SK-N-SH treated with all-trans-retinoic acid at 6 μM for 48 hours (cell line): ENCODE data around the gene DUS2.

Source experiments
- ATAC-seq: fragments of 200-7000 bp; cut with Tn5 transposase; 3 replicates; pipeline ENCODE4 v1.9.1; 2020; ENCODE audit warnings: mild to moderate bottlenecking, moderate library complexity
- ARNTL ChIP-seq: fragments of 450-650 bp; formaldehyde crosslinking; IDR thresholded peaks from 2 replicates; pipeline ENCODE4 v1.5.0; 2020; ENCODE audit warnings: low read depth, mild to moderate bottlenecking, moderate library complexity, borderline replicate concordance
- BACH2 ChIP-seq: fragments of 250-450 bp; sonication (Bioruptor Pico); IDR thresholded peaks from 2 replicates; pipeline ENCODE4 v1.9.0; 2021; ENCODE audit warnings: mild to moderate bottlenecking, borderline replicate concordance
- CSDC2 ChIP-seq: fragments of 250-450 bp; sonication (Bioruptor Pico); IDR thresholded peaks from 2 replicates; pipeline ENCODE4 v1.5.0; 2020; ENCODE audit warnings: mild to moderate bottlenecking, moderate library complexity
- ESRRG ChIP-seq: fragments of 250-450 bp; sonication (Bioruptor Pico); IDR thresholded peaks from 2 replicates; pipeline ENCODE4 v1.6.1; 2021; ENCODE audit warnings: mild to moderate bottlenecking
- GLIS3 ChIP-seq: fragments of 250-450 bp; sonication (Bioruptor Pico); IDR thresholded peaks from 2 replicates; pipeline ENCODE4 v1.5.0; 2020; ENCODE audit warnings: mild to moderate bottlenecking, moderate library complexity
- ISL1 ChIP-seq: fragments of 250-450 bp; sonication (Bioruptor Pico); IDR thresholded peaks from 2 replicates; pipeline ENCODE4 v2.1.2; 2022; ENCODE audit warnings: mild to moderate bottlenecking, moderate library complexity
- PPARA ChIP-seq: fragments of 250-450 bp; sonication (Bioruptor Pico); IDR thresholded peaks from 2 replicates; pipeline ENCODE4 v1.5.0; 2020; ENCODE audit warnings: mild to moderate bottlenecking, borderline replicate concordance
- RARB ChIP-seq: fragments of 250-450 bp; sonication (Bioruptor Pico); IDR thresholded peaks from 2 replicates; pipeline ENCODE4 v1.8.0; 2021; ENCODE audit warnings: mild to moderate bottlenecking, moderate library complexity
- SNAI2 ChIP-seq: fragments of 250-450 bp; sonication (Bioruptor Pico); IDR thresholded peaks from 2 replicates; pipeline ENCODE4 v1.5.0; 2020; ENCODE audit warnings: mild to moderate bottlenecking, moderate library complexity
- TCF4 ChIP-seq: fragments of 250-450 bp; sonication (Bioruptor Pico); IDR thresholded peaks from 2 replicates; pipeline ENCODE4 v1.8.0; 2021; ENCODE audit warnings: mild to moderate bottlenecking, moderate library complexity, borderline replicate concordance
- TOX ChIP-seq: fragments of 250-450 bp; sonication (Bioruptor Pico); IDR thresholded peaks from 2 replicates; pipeline ENCODE4 v1.8.0; 2021; ENCODE audit warnings: mild to moderate bottlenecking, moderate library complexity, borderline replicate concordance
- ZC3H10 ChIP-seq: fragments of 250-450 bp; sonication (Bioruptor Pico); IDR thresholded peaks from 2 replicates; pipeline ENCODE4 v1.5.1; 2021; ENCODE audit warnings: mild to moderate bottlenecking, moderate library complexity
- ZFP30 ChIP-seq: fragments of 450-650 bp; formaldehyde crosslinking; IDR thresholded peaks from 2 replicates; pipeline ENCODE4 v1.5.0; 2022; ENCODE audit warnings: mild to moderate bottlenecking, moderate library complexity
- ZNF565 ChIP-seq: fragments of 450-650 bp; formaldehyde crosslinking; conservative IDR thresholded peaks from 2 replicates; pipeline ENCODE4 v1.5.0; 2020; ENCODE audit warnings: low read depth, mild to moderate bottlenecking, moderate library complexity
- ZNF70 ChIP-seq: fragments of 450-650 bp; formaldehyde crosslinking; IDR thresholded peaks from 2 replicates; pipeline ENCODE4 v1.5.0; 2020; ENCODE audit warnings: mild to moderate bottlenecking, moderate library complexity
- ZNF8 ChIP-seq: fragments of 450-650 bp; formaldehyde crosslinking; IDR thresholded peaks from 2 replicates; pipeline ENCODE4 v1.5.0; 2020; ENCODE audit warnings: mild to moderate bottlenecking, moderate library complexity
- TF ChIP-seq, protein P1 (sequence below): fragments of 250-450 bp; sonication (Bioruptor Pico); IDR thresholded peaks from 2 replicates; pipeline ENCODE4 v1.5.1; 2021; ENCODE audit warnings: mild to moderate bottlenecking, moderate library complexity
- TF ChIP-seq, protein P2 (sequence below): fragments of 250-450 bp; sonication (Bioruptor Pico); IDR thresholded peaks from 2 replicates; pipeline ENCODE4 v1.8.0; 2021; ENCODE audit warnings: low read depth, mild to moderate bottlenecking, moderate library complexity, borderline replicate concordance
- TF ChIP-seq, protein P3 (sequence below): fragments of 250-450 bp; sonication (Bioruptor Pico); IDR thresholded peaks from 2 replicates; pipeline ENCODE4 v1.5.0; 2020; ENCODE audit warnings: mild to moderate bottlenecking, moderate library complexity
- TF ChIP-seq, protein P4 (sequence below): fragments of 250-450 bp; sonication (Bioruptor Pico); IDR thresholded peaks from 2 replicates; pipeline ENCODE4 v1.8.0; 2020; ENCODE audit warnings: mild to moderate bottlenecking, moderate library complexity, borderline replicate concordance

The DUS2 gene

DNA sequence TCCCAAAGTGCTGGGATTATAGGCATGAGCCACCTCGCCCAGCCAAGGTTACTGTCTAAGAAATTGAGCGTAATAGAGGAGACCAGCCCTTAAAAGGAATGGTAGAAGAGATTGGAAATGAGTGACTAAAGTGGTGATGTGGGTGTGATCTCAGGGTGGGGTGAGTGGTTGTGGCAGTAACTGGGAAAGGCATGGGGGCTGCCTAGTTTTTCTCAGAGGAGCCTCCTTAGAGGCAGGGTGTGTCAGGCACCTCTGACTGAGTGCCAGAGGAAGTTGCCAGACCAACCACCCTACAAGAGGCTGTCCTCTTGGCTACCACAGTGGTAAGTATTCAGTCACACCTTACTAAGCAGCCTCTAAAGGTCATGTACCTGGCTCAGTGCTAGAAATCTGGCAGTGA, 8.9 kb downstream of the DUS2 start:
- TF ChIP-seq ESRRG (CRISPR knock-in tag) (no peak), ZC3H10 (CRISPR knock-in tag) (no peak), SNAI2 (CRISPR knock-in tag) (no peak), ISL1 (no peak)
- TF ChIP-seq, all 23 proteins: peak for 0
- no peak for ATAC-seq

DNA sequence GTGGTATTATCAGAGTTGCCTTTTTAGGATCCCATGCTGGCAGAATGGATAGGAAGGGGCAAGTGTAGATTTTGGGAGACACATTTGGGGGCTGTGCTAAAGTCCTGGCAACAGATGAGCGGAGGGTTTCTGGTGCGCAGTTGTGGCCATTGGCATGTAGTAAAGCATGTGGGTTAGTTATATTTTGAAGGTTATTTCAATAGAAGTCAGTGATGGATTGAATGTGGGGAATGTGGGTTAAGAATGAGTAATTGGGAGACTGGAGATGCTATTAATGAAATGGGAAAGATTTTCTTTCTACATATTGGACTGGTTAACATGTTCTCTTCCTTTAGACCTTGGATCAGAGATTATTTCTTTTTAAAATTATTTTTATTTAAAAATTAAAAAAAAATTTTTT, 10.0 kb downstream of the DUS2 start:
- no peak for ATAC-seq
- TF ChIP-seq ZNF565 (CRISPR knock-in tag) (no peak), GLIS3 (CRISPR knock-in tag) (no peak), ZFP30 (CRISPR knock-in tag) (no peak), TCF4 (CRISPR knock-in tag) (no peak), RARB (no peak), SNAI2 (CRISPR knock-in tag) (no peak), ZNF70 (CRISPR knock-in tag) (no peak), PPARA (CRISPR knock-in tag) (no peak), TOX (CRISPR knock-in tag) (no peak), ZC3H10 (CRISPR knock-in tag) (no peak), BACH2 (CRISPR knock-in tag) (no peak), ZNF8 (CRISPR knock-in tag) (no peak), ISL1 (no peak), CSDC2 (CRISPR knock-in tag) (no peak), ARNTL (no peak)
- TF ChIP-seq, protein P1, sequence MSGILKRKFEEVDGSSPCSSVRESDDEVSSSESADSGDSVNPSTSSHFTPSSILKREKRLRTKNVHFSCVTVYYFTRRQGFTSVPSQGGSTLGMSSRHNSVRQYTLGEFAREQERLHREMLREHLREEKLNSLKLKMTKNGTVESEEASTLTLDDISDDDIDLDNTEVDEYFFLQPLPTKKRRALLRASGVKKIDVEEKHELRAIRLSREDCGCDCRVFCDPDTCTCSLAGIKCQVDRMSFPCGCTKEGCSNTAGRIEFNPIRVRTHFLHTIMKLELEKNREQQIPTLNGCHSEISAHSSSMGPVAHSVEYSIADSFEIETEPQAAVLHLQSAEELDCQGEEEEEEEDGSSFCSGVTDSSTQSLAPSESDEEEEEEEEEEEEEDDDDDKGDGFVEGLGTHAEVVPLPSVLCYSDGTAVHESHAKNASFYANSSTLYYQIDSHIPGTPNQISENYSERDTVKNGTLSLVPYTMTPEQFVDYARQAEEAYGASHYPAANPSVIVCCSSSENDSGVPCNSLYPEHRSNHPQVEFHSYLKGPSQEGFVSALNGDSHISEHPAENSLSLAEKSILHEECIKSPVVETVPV, result no peak
- TF ChIP-seq, protein P2, sequence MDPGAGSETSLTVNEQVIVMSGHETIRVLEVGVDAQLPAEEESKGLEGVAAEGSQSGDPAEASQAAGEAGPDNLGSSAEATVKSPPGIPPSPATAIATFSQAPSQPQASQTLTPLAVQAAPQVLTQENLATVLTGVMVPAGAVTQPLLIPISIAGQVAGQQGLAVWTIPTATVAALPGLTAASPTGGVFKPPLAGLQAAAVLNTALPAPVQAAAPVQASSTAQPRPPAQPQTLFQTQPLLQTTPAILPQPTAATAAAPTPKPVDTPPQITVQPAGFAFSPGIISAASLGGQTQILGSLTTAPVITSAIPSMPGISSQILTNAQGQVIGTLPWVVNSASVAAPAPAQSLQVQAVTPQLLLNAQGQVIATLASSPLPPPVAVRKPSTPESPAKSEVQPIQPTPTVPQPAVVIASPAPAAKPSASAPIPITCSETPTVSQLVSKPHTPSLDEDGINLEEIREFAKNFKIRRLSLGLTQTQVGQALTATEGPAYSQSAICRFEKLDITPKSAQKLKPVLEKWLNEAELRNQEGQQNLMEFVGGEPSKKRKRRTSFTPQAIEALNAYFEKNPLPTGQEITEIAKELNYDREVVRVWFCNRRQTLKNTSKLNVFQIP, result no peak
- TF ChIP-seq, protein P3, sequence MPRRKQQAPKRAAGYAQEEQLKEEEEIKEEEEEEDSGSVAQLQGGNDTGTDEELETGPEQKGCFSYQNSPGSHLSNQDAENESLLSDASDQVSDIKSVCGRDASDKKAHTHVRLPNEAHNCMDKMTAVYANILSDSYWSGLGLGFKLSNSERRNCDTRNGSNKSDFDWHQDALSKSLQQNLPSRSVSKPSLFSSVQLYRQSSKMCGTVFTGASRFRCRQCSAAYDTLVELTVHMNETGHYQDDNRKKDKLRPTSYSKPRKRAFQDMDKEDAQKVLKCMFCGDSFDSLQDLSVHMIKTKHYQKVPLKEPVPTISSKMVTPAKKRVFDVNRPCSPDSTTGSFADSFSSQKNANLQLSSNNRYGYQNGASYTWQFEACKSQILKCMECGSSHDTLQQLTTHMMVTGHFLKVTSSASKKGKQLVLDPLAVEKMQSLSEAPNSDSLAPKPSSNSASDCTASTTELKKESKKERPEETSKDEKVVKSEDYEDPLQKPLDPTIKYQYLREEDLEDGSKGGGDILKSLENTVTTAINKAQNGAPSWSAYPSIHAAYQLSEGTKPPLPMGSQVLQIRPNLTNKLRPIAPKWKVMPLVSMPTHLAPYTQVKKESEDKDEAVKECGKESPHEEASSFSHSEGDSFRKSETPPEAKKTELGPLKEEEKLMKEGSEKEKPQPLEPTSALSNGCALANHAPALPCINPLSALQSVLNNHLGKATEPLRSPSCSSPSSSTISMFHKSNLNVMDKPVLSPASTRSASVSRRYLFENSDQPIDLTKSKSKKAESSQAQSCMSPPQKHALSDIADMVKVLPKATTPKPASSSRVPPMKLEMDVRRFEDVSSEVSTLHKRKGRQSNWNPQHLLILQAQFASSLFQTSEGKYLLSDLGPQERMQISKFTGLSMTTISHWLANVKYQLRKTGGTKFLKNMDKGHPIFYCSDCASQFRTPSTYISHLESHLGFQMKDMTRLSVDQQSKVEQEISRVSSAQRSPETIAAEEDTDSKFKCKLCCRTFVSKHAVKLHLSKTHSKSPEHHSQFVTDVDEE (CRISPR knock-in tag), result no peak

DNA sequence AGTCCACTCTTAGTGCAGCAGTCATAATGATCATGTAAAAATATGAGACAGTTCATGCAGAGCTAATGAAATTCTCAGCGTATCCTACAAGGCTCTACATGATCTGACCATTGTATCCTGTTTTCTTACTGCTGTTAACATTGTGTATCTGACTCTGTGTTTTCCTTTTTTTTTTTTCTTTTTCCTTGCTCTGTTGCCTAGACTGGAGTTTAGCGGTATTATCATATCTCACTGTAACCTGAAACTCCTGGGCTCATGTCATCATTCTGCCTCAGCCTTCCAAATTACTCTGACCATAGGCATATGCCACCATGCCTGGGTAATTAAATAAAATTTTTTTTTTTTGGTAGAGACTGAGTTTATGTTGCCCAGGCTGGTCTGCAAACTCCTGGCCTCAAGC, 12.1 kb downstream of the DUS2 start:
- TF ChIP-seq ZFP30 (CRISPR knock-in tag), result no peak
- peak; percentile 60; the same call in 2 of the 3 replicates for ATAC-seq

DNA sequence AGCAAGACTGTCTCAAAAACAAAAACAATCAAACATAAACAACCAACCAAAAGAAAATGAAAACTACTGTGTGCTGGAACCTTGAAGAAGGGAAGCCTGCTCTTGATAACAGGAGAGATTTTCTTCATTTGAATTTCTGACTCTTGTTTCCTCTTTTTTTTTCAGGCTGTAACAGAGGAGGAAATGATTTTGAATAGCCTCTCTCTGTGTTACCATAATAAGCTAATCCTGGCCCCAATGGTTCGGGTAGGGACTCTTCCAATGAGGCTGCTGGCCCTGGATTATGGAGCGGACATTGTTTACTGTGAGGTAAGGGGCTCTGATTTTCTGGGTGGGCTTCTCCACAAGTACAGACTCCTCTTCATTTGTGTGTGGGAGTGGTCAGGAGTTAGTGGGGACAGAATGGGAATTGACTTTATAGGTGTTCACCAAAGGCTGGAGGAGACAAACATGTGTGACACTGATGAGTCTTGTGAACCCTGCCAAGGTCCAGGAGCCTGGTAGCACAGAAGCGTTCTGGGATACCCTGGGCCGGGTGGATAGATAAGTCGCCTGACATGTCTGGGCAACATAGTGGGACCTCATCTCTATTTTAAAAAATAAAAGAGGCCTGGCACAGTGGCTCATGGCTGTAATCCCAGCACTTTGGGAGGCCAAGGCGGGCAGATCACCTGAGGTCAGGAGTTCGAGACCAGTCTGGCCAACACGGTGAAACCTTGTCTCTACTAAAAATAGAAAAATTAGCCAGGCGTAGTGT, 14.9 kb downstream of the DUS2 start:
- no peak for ATAC-seq
- TF ChIP-seq ZFP30 (CRISPR knock-in tag) (no peak), ZNF8 (CRISPR knock-in tag) (no peak), ISL1 (no peak)

DNA sequence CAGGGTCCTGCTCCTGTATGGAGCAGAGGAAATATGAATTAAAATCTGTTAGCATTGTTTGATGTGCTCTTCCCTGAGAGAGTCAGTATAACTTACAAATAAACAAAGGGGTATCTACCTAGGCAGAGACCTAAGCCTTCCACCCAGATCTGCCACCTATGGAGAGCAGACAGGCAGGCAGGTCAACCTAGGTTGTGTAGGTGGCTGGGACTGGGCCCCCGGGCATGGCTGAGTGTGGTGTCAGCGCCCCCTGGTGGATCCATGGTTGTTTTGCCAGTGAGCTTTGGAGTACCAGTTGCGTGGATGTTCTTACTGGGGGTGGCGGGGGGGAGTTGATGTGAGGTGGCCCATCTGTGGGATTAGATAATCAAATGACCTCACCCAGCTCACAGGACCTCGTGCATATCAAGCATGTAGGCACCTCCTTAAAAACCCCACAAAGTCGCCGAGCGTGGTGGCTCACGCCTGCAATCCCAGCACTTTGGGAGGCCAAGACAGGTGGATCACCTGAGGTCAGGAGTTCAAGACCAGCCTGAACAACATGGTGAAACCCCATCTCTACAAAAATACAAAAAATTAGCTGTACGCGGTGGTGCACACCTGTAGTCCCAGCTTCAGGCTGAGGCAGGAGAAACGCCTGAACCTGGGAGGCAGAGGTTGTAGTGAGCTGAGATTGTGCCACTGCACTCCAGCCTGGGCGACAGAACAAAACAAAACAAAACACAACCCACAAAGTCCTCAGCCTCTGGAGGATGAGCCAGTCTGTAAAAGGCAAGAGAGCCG, 17.6 kb downstream of the DUS2 start:
- ATAC-seq, result peak; percentile 98
- TF ChIP-seq ZNF8 (CRISPR knock-in tag), result no peak
- TF ChIP-seq, protein P4, sequence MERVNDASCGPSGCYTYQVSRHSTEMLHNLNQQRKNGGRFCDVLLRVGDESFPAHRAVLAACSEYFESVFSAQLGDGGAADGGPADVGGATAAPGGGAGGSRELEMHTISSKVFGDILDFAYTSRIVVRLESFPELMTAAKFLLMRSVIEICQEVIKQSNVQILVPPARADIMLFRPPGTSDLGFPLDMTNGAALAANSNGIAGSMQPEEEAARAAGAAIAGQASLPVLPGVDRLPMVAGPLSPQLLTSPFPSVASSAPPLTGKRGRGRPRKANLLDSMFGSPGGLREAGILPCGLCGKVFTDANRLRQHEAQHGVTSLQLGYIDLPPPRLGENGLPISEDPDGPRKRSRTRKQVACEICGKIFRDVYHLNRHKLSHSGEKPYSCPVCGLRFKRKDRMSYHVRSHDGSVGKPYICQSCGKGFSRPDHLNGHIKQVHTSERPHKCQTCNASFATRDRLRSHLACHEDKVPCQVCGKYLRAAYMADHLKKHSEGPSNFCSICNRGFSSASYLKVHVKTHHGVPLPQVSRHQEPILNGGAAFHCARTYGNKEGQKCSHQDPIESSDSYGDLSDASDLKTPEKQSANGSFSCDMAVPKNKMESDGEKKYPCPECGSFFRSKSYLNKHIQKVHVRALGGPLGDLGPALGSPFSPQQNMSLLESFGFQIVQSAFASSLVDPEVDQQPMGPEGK (CRISPR knock-in tag), result peak; percentile 36; the same call in 1 of the 2 replicates
